Testis (tissue), 3 donors: ENCODE measurements around the gene CCDC138. TPM values are rescaled to one million over a fixed set of nuclear protein-coding genes. Genes with fewer than 3 reads are reported as not detected.
A peak's percentile ranks its signal among the peaks of the same experiment; 100 is the strongest.

Source experiments
- DNase-seq: peaks from one replicate; pipeline ENCODE4 v3.0.0-alpha.2; 2019
- H3K27ac ChIP-seq, 2 donors: fragments of 200-600 bp; sonication (generic); one replicate each; pipeline ENCODE4 v1.5.1; 2019
- H3K27me3 ChIP-seq: fragments of 200-600 bp; sonication (generic); one replicate; pipeline ENCODE4 v1.5.1; 2019
- H3K36me3 ChIP-seq: fragments of 200-600 bp; sonication (generic); one replicate; pipeline ENCODE4 v1.5.1; 2017; ENCODE audit warnings: low read depth; ENCODE audit errors: missing control alignments
- H3K4me1 ChIP-seq: fragments of 200-600 bp; sonication (generic); one replicate; pipeline ENCODE4 v1.5.1; 2019
- H3K4me3 ChIP-seq, 2 donors: fragments of 200-600 bp; sonication (generic); one replicate each; pipeline ENCODE4 v1.5.1; 2017 to 2019
- H3K9me3 ChIP-seq: fragments of 200-600 bp; sonication (generic); one replicate; pipeline ENCODE4 v1.5.1; 2017
- CTCF ChIP-seq, 3 experiments: fragments of 450-650 bp in 2 of 3; fragments of 200-600 bp in 1 of 3; sonication (generic) in 1 of 3; IDR thresholded peaks; one replicate each; pipeline ENCODE4 v1.5.1; 2016 to 2019; ENCODE audit warnings: antibody characterized with exemption in 3 of 3, mild to moderate bottlenecking in 2 of 3, moderate library complexity in 1 of 3
- POLR2A ChIP-seq: fragments of 450-650 bp; IDR thresholded peaks from one replicate; pipeline ENCODE4 v1.6.1; 2017; ENCODE audit warnings: antibody characterized with exemption, mild to moderate bottlenecking, moderate library complexity
- WGBS, 2 donors: methylation state at CpG; one replicate each; pipeline ENCODE4 v1.1.5; 2018; 5-methylcytosine and 5-hydroxymethylcytosine counted together
- intact Hi-C: fragments of 100-400 bp; cut with DNase I; formaldehyde crosslinking; loops from one replicate; pipeline ENCODE4 v1.15.1; 2023; ENCODE audit warnings: low total_unique reads
- polyA plus RNA-seq: library from polyadenylated mRNA; stranded (reverse); fragments of 350-450 nt; fragmentation: Illumina TruSeq; extraction: RNeasy Lipid Tissue Mini Kit (QIAGEN cat#74804); gene quantifications from one replicate; pipeline ENCODE4 v1.2.3, GENCODE V29; 2014; ENCODE audit warnings: low read depth, low replicate concordance; ENCODE audit not compliant: insufficient read depth
- total RNA-seq, 2 donors: library from RNA; depleted of rRNA; stranded (reverse); fragments of >200 nt; gene quantifications; one replicate each; pipeline ENCODE4 v1.2.3, GENCODE V29; 2016

The CCDC138 gene
- total and polyA plus RNA-seq, 3 donors from 2014 or later = 15.7 to 30.9 (median 19.3) TPM

DNA sequence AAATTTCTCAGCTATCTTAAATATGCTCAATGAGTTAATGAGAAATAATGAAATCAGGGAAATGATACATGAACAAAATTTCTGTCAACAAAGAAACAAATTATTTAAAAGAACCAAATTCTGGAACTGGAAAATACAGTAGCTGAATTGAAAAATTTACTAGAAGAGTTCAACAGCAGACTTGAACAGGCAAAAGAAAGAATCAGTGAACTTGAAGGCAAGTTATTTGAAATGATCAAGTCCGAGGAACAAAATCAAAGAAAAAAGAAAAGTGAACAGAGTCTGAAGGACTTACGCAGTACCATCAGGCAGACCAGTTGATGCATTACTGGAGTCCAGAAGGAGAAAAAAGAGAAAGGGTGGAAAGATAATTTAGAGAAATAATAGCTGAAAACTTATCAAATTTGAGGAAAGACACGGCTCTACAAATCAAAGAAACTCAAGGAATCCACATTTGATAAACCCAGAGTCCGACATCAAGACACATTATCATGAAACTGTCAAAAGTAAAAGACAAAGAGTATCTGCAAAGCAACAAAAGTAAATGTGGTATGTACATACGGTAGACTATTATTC lies 83.6 kb downstream of the CCDC138 start:
- TF ChIP-seq POLR2A = no peak
- no peak for TF ChIP-seq CTCF (IDR thresholded peaks at IDR 0.05)
- no peak for DNase-seq

DNA sequence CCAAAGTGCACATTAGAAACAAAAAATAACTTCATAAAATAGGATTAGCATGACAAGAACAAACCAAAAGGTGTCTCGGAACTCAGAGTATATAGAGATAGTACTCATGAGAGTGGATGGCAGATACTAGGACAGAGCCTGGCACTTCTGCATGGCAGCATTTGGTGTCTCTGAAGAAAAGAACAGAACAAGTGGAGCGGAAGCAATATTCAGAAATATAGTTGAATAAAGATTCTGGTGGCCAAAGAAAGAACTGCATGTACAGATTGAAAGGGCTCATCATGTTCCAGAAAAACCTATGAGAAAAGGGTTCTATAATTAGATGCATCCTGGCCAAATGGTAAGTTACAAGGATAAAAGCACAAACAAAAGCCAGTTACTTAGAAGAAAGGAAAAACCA lies 90.9 kb downstream of the CCDC138 start:
- intact Hi-C loops = no loop called here
- no peaks in the 10 kb centered on the region for H3K27me3 ChIP-seq
- no peak for DNase-seq
- no peaks in the 10 kb centered on the region for H3K4me1 ChIP-seq
- no peaks in the 10 kb centered on the region for H3K36me3 ChIP-seq
- no peak overlapping the region for H3K27ac ChIP-seq
- H3K9me3 ChIP-seq = no peaks in the 10 kb centered on the region
- WGBS, 2 donors = 95 to 100% methylated on average over 2 of the region's 2 CpGs
- no peak for TF ChIP-seq POLR2A
- peak in 1 of 3 experiments; percentile 15 for TF ChIP-seq CTCF (IDR thresholded peaks at IDR 0.05)
- no peak overlapping the region for H3K4me3 ChIP-seq

More for the DNA sequence above, 83.6 kb downstream of the CCDC138 start:
- Histone ChIP-seq H3K36me3 (no peaks in the 10 kb centered on the region), H3K27ac (no peak overlapping the region), H3K27me3 (no peaks in the 10 kb centered on the region), H3K9me3 (no peaks in the 10 kb centered on the region), H3K4me3 (no peak overlapping the region), H3K4me1 (no peaks in the 10 kb centered on the region)
- intact Hi-C loops = no loop called here
- 91 to 98% methylated on average over 5 of the region's 5 CpGs for WGBS, 2 donors

- H3K4me3 ChIP-seq = no peak overlapping the region
- TF ChIP-seq POLR2A (no peak), CTCF (IDR thresholded peaks at IDR 0.05) (no peak)
- H3K9me3 ChIP-seq = no peaks in the 10 kb centered on the region
- DNase-seq = no peak
- H3K27me3 ChIP-seq = no peaks in the 10 kb centered on the region
- no peaks in the 10 kb centered on the region for H3K4me1 ChIP-seq
- WGBS, 2 donors = 43 to 44% methylated on average over 2 of the region's 2 CpGs
- no peaks in the 10 kb centered on the region for H3K36me3 ChIP-seq
- no peak overlapping the region for H3K27ac ChIP-seq
- intact Hi-C loops = no loop called here
Measured at GRCh38 chr2:108878276-108878675, 91.7 kb downstream of the CCDC138 start.

DNA sequence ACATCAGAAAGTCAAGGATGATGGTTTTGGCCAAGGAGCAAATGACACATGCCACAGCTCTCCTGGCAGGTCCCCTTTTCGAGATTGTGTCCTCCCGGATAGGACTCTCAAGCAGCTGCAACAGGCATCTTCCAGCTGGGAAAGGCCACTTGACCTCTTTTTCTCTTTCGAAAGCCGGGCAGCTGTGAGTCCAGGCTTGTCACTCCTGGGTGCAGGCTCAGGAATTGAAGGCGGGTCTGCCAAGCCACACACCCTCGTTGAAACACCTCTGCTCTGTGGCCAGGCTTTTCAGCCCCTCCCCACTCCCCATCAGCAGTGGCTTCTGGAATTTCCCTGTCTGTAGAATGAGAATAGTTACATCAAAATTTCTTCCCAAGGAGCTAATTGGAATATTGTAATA lies 98.0 kb downstream of the CCDC138 start:
- no peak for DNase-seq
- no peaks in the 10 kb centered on the region for H3K27me3 ChIP-seq
- TF ChIP-seq CTCF (IDR thresholded peaks at IDR 0.05) (no peak), POLR2A (no peak)
- no peaks in the 10 kb centered on the region for H3K9me3 ChIP-seq
- H3K36me3 ChIP-seq = no peaks in the 10 kb centered on the region
- intact Hi-C loops = no loop called here
- no peak overlapping the region for H3K4me3 ChIP-seq
- 58 to 65% methylated on average over 6 of the region's 6 CpGs for WGBS, 2 donors
- no peaks in the 10 kb centered on the region for H3K4me1 ChIP-seq
- H3K27ac ChIP-seq = no peak overlapping the region

GRCh38 chr2:108889907-108890306 lies 103.3 kb downstream of the CCDC138 start:
- H3K9me3 ChIP-seq = no peaks in the 10 kb centered on the region
- no peak overlapping the region for H3K4me3 ChIP-seq
- DNase-seq = no peak
- 92 to 97% methylated on average over 1 of the region's 1 CpG for WGBS, 2 donors
- H3K27me3 ChIP-seq = no peaks in the 10 kb centered on the region
- no peak overlapping the region for H3K27ac ChIP-seq
- H3K36me3 ChIP-seq = no peaks in the 10 kb centered on the region
- intact Hi-C loops = no loop called here
- TF ChIP-seq CTCF (IDR thresholded peaks at IDR 0.05) (no peak), POLR2A (no peak)
- H3K4me1 ChIP-seq = no peaks in the 10 kb centered on the region
